Esophagus squamous epithelium (tissue), 5 donors: ENCODE results near the gene RIPK1. TPM values are rescaled to one million over a fixed set of nuclear protein-coding genes. Genes with fewer than 3 reads are reported as not detected.

ENCODE experiments used
- DNase-seq: peaks from one replicate; lab custom pipeline; 2025; lab: John Stamatoyannopoulos, UW
- H3K27ac ChIP-seq, 4 donors: fragments of 200-600 bp; sonication (generic); one replicate each; pipeline ENCODE4 v1.5.1; 2016 to 2019; ENCODE audit warnings: mild to moderate bottlenecking in 1 of 4
- H3K27me3 ChIP-seq, 4 donors: fragments of 200-600 bp; sonication (generic); 1 replicate in 3 of 4; 2 replicates in 1 of 4; pipeline versions ENCODE4 v1.5.1 to v1.6.0; 2017 to 2021; ENCODE audit warnings: antibody characterized with exemption in 1 of 4
- H3K36me3 ChIP-seq, 3 donors: fragments of 200-600 bp; sonication (generic); one replicate each; pipeline ENCODE4 v1.5.1; 2016 to 2019
- H3K4me1 ChIP-seq, 3 donors: fragments of 200-600 bp; sonication (generic); one replicate each; pipeline ENCODE4 v1.5.1; 2017 to 2019
- H3K4me3 ChIP-seq, 4 donors: fragments of 200-600 bp; sonication (generic); 1 replicate in 3 of 4; 2 replicates in 1 of 4; pipeline ENCODE4 v1.5.1; 2016 to 2019; ENCODE audit warnings: mild to moderate bottlenecking in 2 of 4, moderate library complexity in 1 of 4
- H3K9me3 ChIP-seq, 3 donors: fragments of 200-600 bp; sonication (generic); one replicate each; pipeline ENCODE4 v1.5.1; 2016 to 2019
- CTCF ChIP-seq, 6 experiments: fragments of 450-650 bp in 4 of 6; fragments of 200-600 bp in 2 of 6; sonication (generic) in 2 of 6; IDR thresholded peaks; one replicate each; pipeline ENCODE4 v1.5.1; 2016 to 2019; ENCODE audit warnings: antibody characterized with exemption in 6 of 6, mild to moderate bottlenecking in 4 of 6, moderate library complexity in 4 of 6
- POLR2A ChIP-seq, 4 donors: fragments of 450-650 bp; IDR thresholded peaks; one replicate each; pipeline ENCODE4 v1.6.1; 2017; ENCODE audit warnings: antibody characterized with exemption in 4 of 4, mild to moderate bottlenecking in 4 of 4, moderate library complexity in 3 of 4
- WGBS, 2 donors: methylation state at CpG; one replicate each; pipeline ENCODE4 v1.1.5; 2018; 5-methylcytosine and 5-hydroxymethylcytosine counted together
- intact Hi-C: fragments of 100-400 bp; cut with DNase I; formaldehyde crosslinking; loops from one replicate; pipeline ENCODE4 v1.15.0; 2022
- total RNA-seq, 4 donors: library from RNA; depleted of rRNA; stranded (reverse); fragments of >200 nt; gene quantifications; one replicate each; pipeline ENCODE4 v1.1.0, GENCODE V29; 2016
- donor health status: DM: yes; HTN: yes; CAD: no.

Gene RIPK1
- total RNA-seq, 4 donors from 2014 or later = 17.7 to 25.7 (median 20.9) TPM

- WGBS, 2 donors = 89 to 93% methylated on average over 15 of the region's 15 CpGs
- H3K4me3 ChIP-seq = no peak overlapping the region
- no peak for DNase-seq
- no peak overlapping the region for H3K27ac ChIP-seq
- intact Hi-C loops = loop anchor here (5.0 kb wide), 1 partner anchor 124 kb away; no protein-coding TSS in a partner anchor
- TF ChIP-seq CTCF (IDR thresholded peaks at IDR 0.05) = no peak
- TF ChIP-seq POLR2A (IDR thresholded peaks at IDR 0.05) = no peak
- H3K9me3 ChIP-seq = no peaks in the 10 kb centered on the region
- H3K4me1 ChIP-seq = peaks cover 0 to 6% (median 0%) of the 10 kb centered on the region in 3 donors
- H3K27me3 ChIP-seq = no peaks in the 10 kb centered on the region
- H3K36me3 ChIP-seq = peaks cover 0 to 63% (median 7%) of the 10 kb centered on the region in 3 donors
Observed at GRCh38 chr6:3128356-3129108, 60.2 kb downstream of the RIPK1 start.

- Histone ChIP-seq H3K4me1 (no peaks in the 10 kb centered on the region), H3K27me3 (no peaks in the 10 kb centered on the region), H3K27ac (no peak overlapping the region), H3K4me3 (no peak overlapping the region), H3K9me3 (no peaks in the 10 kb centered on the region), H3K36me3 (peaks cover 0 to 90% (median 7%) of the 10 kb centered on the region in 3 donors)
- no peak for DNase-seq
- TF ChIP-seq CTCF (IDR thresholded peaks at IDR 0.05) (no peak), POLR2A (IDR thresholded peaks at IDR 0.05) (no peak)
- WGBS, 2 donors = 92 to 95% methylated on average over 13 to 15 of the region's 15 CpGs
- intact Hi-C loops = no loop called here
Observed at GRCh38 chr6:3131695-3132094, 63.4 kb downstream of the RIPK1 start.

GRCh38 chr6:3133515-3133914 lies 65.2 kb downstream of the RIPK1 start:
- H3K27ac ChIP-seq = no peak overlapping the region
- peaks cover 0 to 96% (median 7%) of the 10 kb centered on the region in 3 donors for H3K36me3 ChIP-seq
- TF ChIP-seq POLR2A (IDR thresholded peaks at IDR 0.05) = no peak
- TF ChIP-seq CTCF (IDR thresholded peaks at IDR 0.05) = no peak
- peaks cover 0 to 4% (median 0%) of the 10 kb centered on the region in 3 donors for H3K4me1 ChIP-seq
- DNase-seq = no peak
- no peaks in the 10 kb centered on the region for H3K27me3 ChIP-seq
- intact Hi-C loops = no loop called here
- H3K9me3 ChIP-seq = no peaks in the 10 kb centered on the region
- WGBS, 2 donors = 96 to 97% methylated on average over 6 to 9 of the region's 9 CpGs
- H3K4me3 ChIP-seq = no peak overlapping the region

- TF ChIP-seq POLR2A (IDR thresholded peaks at IDR 0.05) (no peak), CTCF (IDR thresholded peaks at IDR 0.05) (no peak)
- intact Hi-C loops = no loop called here
- no peak overlapping the region for H3K27ac ChIP-seq
- no peak for DNase-seq
- 80 to 83% methylated on average over 13 of the region's 13 CpGs for WGBS, 2 donors
- H3K9me3 ChIP-seq = no peaks in the 10 kb centered on the region
- peaks cover 5 to 20% (median 7%) of the 10 kb centered on the region in 3 donors for H3K4me1 ChIP-seq
- no peaks in the 10 kb centered on the region for H3K27me3 ChIP-seq
- H3K36me3 ChIP-seq = peaks cover 3 to 95% (median 3%) of the 10 kb centered on the region in 3 donors
- no peak overlapping the region for H3K4me3 ChIP-seq
Observed at GRCh38 chr6:3135668-3136291, 67.5 kb downstream of the RIPK1 start.
